ENCODE measurements around the gene CPLANE1.
"Not testable (repeated sequence)": the region's sequence is repeated elsewhere in the genome, so short reads cannot be mapped to it uniquely, and the experiment has no call there.

GRCh38 chr5:37086026-37086425 lies 163.2 kb downstream of the CPLANE1 start:
- not testable (repeated sequence) for TF ChIP-seq MXI1 (IDR thresholded peaks at IDR 0.05; ENCODE audit: low read depth, low read length); ATF2 (IDR thresholded peaks at IDR 0.05; ENCODE audit: low read length); NR2C2 (IDR thresholded peaks at IDR 0.05; ENCODE audit: borderline replicate concordance, control insufficient read depth, insufficient read length, low read depth)
